IMR-90 (cell line): ENCODE measurements around the gene PLXDC2. TPM values are rescaled to one million over a fixed set of nuclear protein-coding genes. Genes with fewer than 3 reads are reported as not detected.

ENCODE experiments used
- ATAC-seq: fragments of 200-7000 bp; cut with Tn5 transposase; 2 replicates; pipeline ENCODE4 v1.9.1; 2020; ENCODE audit warnings: low read depth, mild to moderate bottlenecking, moderate library complexity
- BruUV-seq: library from RNA; stranded (reverse); fragments of 400-500 nt; replicated peaks from 2 replicates; lab custom pipeline; 2021; lab: Mats Ljungman, UMichigan
- CTCF ChIA-PET: fragments of 300-600 bp; formaldehyde crosslinking; extraction: SDS; loops from one replicate; lab custom pipeline; 2021; ENCODE audit warnings: antibody characterized with exemption; lab: Yijun Ruan, JAX
- POLR2A ChIA-PET: fragments of 300-600 bp; sonication (Branson Sonifier 250); formaldehyde crosslinking; loops from one replicate; lab custom pipeline; 2022; ENCODE audit warnings: antibody characterized with exemption; ENCODE audit not compliant: unreplicated experiment; lab: Charles Lee
- DNase-seq: peaks from one replicate; pipeline ENCODE4 v3.0.0; 2013
- H2AFZ ChIP-seq: replicated peaks from 2 replicates; pipeline ENCODE3; 2013; ENCODE audit warnings: low read length, mild to moderate bottlenecking; ENCODE audit not compliant: poor library complexity
- H2AK5ac ChIP-seq: 2 replicates; pipeline ENCODE4 v1.6.1; 2013; ENCODE audit warnings: low read depth, low read length, inconsistent platforms
- H2AK9ac ChIP-seq: replicated peaks from 2 replicates; pipeline ENCODE3; 2013; ENCODE audit warnings: mild to moderate bottlenecking, low read depth, low read length, moderate library complexity; ENCODE audit not compliant: poor library complexity
- H2BK120ac ChIP-seq: 2 replicates; pipeline ENCODE4 v1.6.1; 2013; ENCODE audit warnings: low read depth, low read length, inconsistent platforms
- H2BK15ac ChIP-seq: 3 replicates; pipeline ENCODE4 v1.6.1; 2013; ENCODE audit warnings: low read depth, low read length, inconsistent platforms
- H2BK20ac ChIP-seq: 2 replicates; pipeline ENCODE4 v1.6.1; 2013; ENCODE audit warnings: low read depth, mild to moderate bottlenecking, inconsistent platforms, low read length, moderate library complexity
- H2BK5ac ChIP-seq: 2 replicates; pipeline ENCODE4 v1.6.1; 2013; ENCODE audit warnings: mild to moderate bottlenecking, low read depth, low read length, inconsistent platforms; ENCODE audit not compliant: poor library complexity, severe bottlenecking
- H3K14ac ChIP-seq: replicated peaks from 2 replicates; pipeline ENCODE4 v1.6.1; 2013; ENCODE audit warnings: low read depth, low read length, inconsistent platforms
- H3K18ac ChIP-seq: 2 replicates; pipeline ENCODE4 v1.6.1; 2013; ENCODE audit warnings: low read depth, low read length, control low read depth
- H3K23ac ChIP-seq: 2 replicates; pipeline ENCODE4 v1.6.1; 2013; ENCODE audit warnings: low read depth, low read length, inconsistent platforms
- H3K27ac ChIP-seq: 2 replicates; pipeline ENCODE4 v1.5.1; 2013; ENCODE audit warnings: mild to moderate bottlenecking, control low read depth, low read length; ENCODE audit not compliant: insufficient read depth
- H3K27me3 ChIP-seq: 2 replicates; pipeline ENCODE4 v1.6.1; 2013; ENCODE audit warnings: low read length; ENCODE audit not compliant: control insufficient read depth, insufficient read depth
- H3K36me3 ChIP-seq: 2 replicates; pipeline ENCODE4 v1.6.1; 2013; ENCODE audit warnings: low read length, mixed read lengths; ENCODE audit not compliant: control insufficient read depth, insufficient read depth
- H3K4ac ChIP-seq: 2 replicates; pipeline ENCODE4 v1.6.1; 2013; ENCODE audit warnings: low read depth, low read length, inconsistent platforms
- H3K4me1 ChIP-seq: 2 replicates; pipeline ENCODE4 v1.6.1; 2013; ENCODE audit warnings: low read length, mixed read lengths; ENCODE audit not compliant: control insufficient read depth, insufficient read depth
- H3K4me2 ChIP-seq: 2 replicates; pipeline ENCODE4 v1.6.1; 2013; ENCODE audit warnings: low read depth, mild to moderate bottlenecking, control low read depth, low read length, moderate library complexity
- H3K4me3 ChIP-seq: 2 replicates; pipeline ENCODE4 v1.5.1; 2013; ENCODE audit warnings: low read depth, mild to moderate bottlenecking, control low read depth, low read length, moderate library complexity; ENCODE audit not compliant: insufficient read depth
- H3K56ac ChIP-seq: 2 replicates; pipeline ENCODE4 v1.6.1; 2013; ENCODE audit warnings: low read length, inconsistent platforms; ENCODE audit not compliant: insufficient read depth; ENCODE audit errors: extremely low read depth
- H3K79me1 ChIP-seq, 2 experiments: 2 replicates each; pipeline ENCODE4 v1.6.1; 2013; ENCODE audit warnings: low read length in 2 of 2, inconsistent platforms in 1 of 2, low read depth in 1 of 2
- H3K9ac ChIP-seq: 2 replicates; pipeline ENCODE4 v1.6.1; 2013; ENCODE audit warnings: low read depth, low read length, control low read depth
- H3K9me1 ChIP-seq: 2 replicates; pipeline ENCODE4 v1.6.1; 2013; ENCODE audit warnings: low read length, inconsistent platforms; ENCODE audit not compliant: insufficient read depth
- H3K9me3 ChIP-seq: 2 replicates; pipeline ENCODE4 v1.6.1; 2013; ENCODE audit warnings: low read length; ENCODE audit not compliant: control insufficient read depth, insufficient read depth
- H4K20me1 ChIP-seq: 2 replicates; pipeline ENCODE4 v1.6.1; 2013; ENCODE audit warnings: low read length, inconsistent platforms; ENCODE audit not compliant: insufficient read depth
- H4K5ac ChIP-seq: 2 replicates; pipeline ENCODE4 v1.6.1; 2013; ENCODE audit warnings: mild to moderate bottlenecking, low read depth, low read length, control low read depth
- H4K8ac ChIP-seq, 2 experiments: 2 replicates each; pipeline ENCODE4 v1.6.1; 2013; ENCODE audit warnings: low read depth in 2 of 2, low read length in 2 of 2, control low read depth in 1 of 2, inconsistent platforms in 1 of 2
- H4K91ac ChIP-seq: 2 replicates; pipeline ENCODE4 v1.6.1; 2013; ENCODE audit warnings: low read depth, low read length, inconsistent platforms; ENCODE audit not compliant: insufficient read depth
- BHLHE40 ChIP-seq: fragments of 150-350 bp; IDR thresholded peaks from 2 replicates; pipeline ENCODE4 v1.6.1; 2016; ENCODE audit warnings: mild to moderate bottlenecking, low read depth, low read length
- CEBPB ChIP-seq: IDR thresholded peaks from 2 replicates; pipeline ENCODE4 v1.6.1; 2012; ENCODE audit warnings: low read depth, low read length, improper control_type of control experiment
- CHD1 ChIP-seq: IDR thresholded peaks from 2 replicates; pipeline ENCODE4 v1.6.1; 2012; ENCODE audit warnings: low read depth, low read length, improper control_type of control experiment
- FOS ChIP-seq: fragments of 150-350 bp; IDR thresholded peaks from 2 replicates; pipeline ENCODE4 v1.6.1; 2016; ENCODE audit warnings: low read depth, low read length
- MAFK ChIP-seq: IDR thresholded peaks from 2 replicates; pipeline ENCODE4 v1.6.1; 2012; ENCODE audit warnings: low read depth, low read length, improper control_type of control experiment
- MAZ ChIP-seq: IDR thresholded peaks from 2 replicates; pipeline ENCODE4 v1.6.1; 2012; ENCODE audit warnings: low read depth, mild to moderate bottlenecking, low read length, improper control_type of control experiment, moderate library complexity, borderline replicate concordance
- MXI1 ChIP-seq: IDR thresholded peaks from 2 replicates; pipeline ENCODE4 v1.6.1; 2012; ENCODE audit warnings: low read depth, mild to moderate bottlenecking, low read length, moderate library complexity, borderline replicate concordance
- NFE2L2 ChIP-seq: fragments of 150-350 bp; IDR thresholded peaks from 2 replicates; pipeline ENCODE4 v1.6.1; 2016; ENCODE audit warnings: low read depth, mild to moderate bottlenecking, low read length
- POLR2A ChIP-seq: IDR thresholded peaks from 2 replicates; pipeline ENCODE4 v1.6.1; 2012; ENCODE audit warnings: mild to moderate bottlenecking, low read depth, low read length
- RAD21 ChIP-seq: IDR thresholded peaks from 2 replicates; pipeline ENCODE4 v1.6.1; 2012; ENCODE audit warnings: low read length, improper control_type of control experiment
- RCOR1 ChIP-seq: IDR thresholded peaks from 2 replicates; pipeline ENCODE4 v1.6.1; 2012; ENCODE audit warnings: mild to moderate bottlenecking, low read length, improper control_type of control experiment; ENCODE audit not compliant: insufficient replicate concordance
- RFX5 ChIP-seq: IDR thresholded peaks from 2 replicates; pipeline ENCODE4 v1.8.0; 2012; ENCODE audit warnings: low read depth, mild to moderate bottlenecking, low read length, moderate library complexity
- SMC3 ChIP-seq: fragments of 150-350 bp; IDR thresholded peaks from 2 replicates; pipeline ENCODE4 v1.6.1; 2016; ENCODE audit warnings: low read depth, mild to moderate bottlenecking, antibody characterized with exemption, low read length, moderate library complexity
- dilution Hi-C: fragments of 300-500 bp; cut with HindIII; formaldehyde crosslinking; loops from one replicate; pipeline ENCODE4 v1.14.3; 2018; ENCODE audit warnings: low sequenced_read_pairs; ENCODE audit not compliant: unreplicated experiment
- in situ Hi-C: fragments of 300-500 bp; cut with MboI; formaldehyde crosslinking; loops from 3 replicates; pipeline ENCODE4 v1.14.3; 2019; ENCODE audit warnings: low sequenced_read_pairs, inconsistent platforms, mixed read lengths
- intact Hi-C: fragments of 100-400 bp; cut with micrococcal nuclease; formaldehyde crosslinking; loops from 2 replicates; pipeline ENCODE4 v1.10.0; 2022
- polyA plus RNA-seq, 3 experiments: library from polyadenylated mRNA; depleted of rRNA; stranded (reverse); fragments of >200 nt; gene quantifications; 2 replicates each; pipeline ENCODE4 v1.2.3, GENCODE V29; 2012; ENCODE audit warnings: low replicate concordance in 1 of 3
- total RNA-seq: library from RNA; depleted of rRNA; stranded (reverse); fragments of >200 nt; gene quantifications from 2 replicates; pipeline ENCODE4 v1.2.3, GENCODE V29; 2012
- TF ChIP-seq, protein P1 (sequence below): fragments of 150-350 bp; IDR thresholded peaks from 2 replicates; pipeline ENCODE4 v1.6.1; 2016; ENCODE audit warnings: low read depth, mild to moderate bottlenecking, low read length, moderate library complexity, borderline replicate concordance
- TF ChIP-seq, protein P2 (sequence below): fragments of 150-350 bp; IDR thresholded peaks from 2 replicates; pipeline ENCODE4 v1.6.1; 2017; ENCODE audit warnings: mild to moderate bottlenecking, antibody characterized with exemption, low read length, low read depth
- TF ChIP-seq, protein P3 (sequence below): conservative IDR thresholded peaks from 2 replicates; pipeline ENCODE4 v1.5.1; 2012; ENCODE audit warnings: mild to moderate bottlenecking, low read depth, low read length, improper control_type of control experiment

Gene PLXDC2
- total and polyA plus RNA-seq, 2 of the 4 experiments (the other 2 are of a cell fraction) = 3.2 to 6.1 TPM

DNA sequence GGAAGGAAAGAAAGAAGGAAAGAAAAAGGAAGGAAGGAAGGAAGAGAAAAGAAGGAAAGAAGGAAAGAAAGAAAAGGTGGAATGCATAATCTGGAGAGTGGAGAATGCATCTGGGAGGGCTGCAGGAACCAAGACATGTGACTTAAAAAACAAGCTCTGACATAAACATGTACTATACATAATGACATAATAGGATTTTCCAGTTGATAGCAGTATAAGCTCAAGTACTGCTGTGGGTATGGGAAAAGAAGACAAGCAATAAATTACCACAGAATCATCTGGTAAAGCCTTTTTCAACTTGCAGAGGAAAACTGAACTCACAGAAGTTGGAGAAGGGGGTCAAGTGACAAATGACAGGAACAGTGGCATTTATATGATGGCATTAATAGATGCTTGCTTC is 345.9 kb downstream of the PLXDC2 start:
- H2AK9ac ChIP-seq = no peak overlapping the region
- H2AFZ ChIP-seq = no peak overlapping the region
- dilution Hi-C loops (no loop called here), intact Hi-C loops (no loop called here), in situ Hi-C loops (no loop called here)
- H3K23ac ChIP-seq = no peak overlapping the region
- ChIA-PET CTCF (no interaction called here), POLR2A (no interaction called here)
- BruUV-seq = no TSS peak
- no peak overlapping the region for H4K91ac ChIP-seq
- no peaks in the 10 kb centered on the region for H3K27me3 ChIP-seq
- H3K14ac ChIP-seq = no peak overlapping the region
- DNase-seq (no peak), ATAC-seq (no peak)
- no peaks in the 10 kb centered on the region for H3K36me3 ChIP-seq
- H4K5ac ChIP-seq = no peak overlapping the region
- no peak overlapping the region for H3K18ac ChIP-seq
- H2AK5ac ChIP-seq = no peak overlapping the region
- TF ChIP-seq MXI1 (no peak), RAD21 (no peak), MAFK (no peak), RFX5 (no peak), RCOR1 (no peak), CEBPB (no peak), BHLHE40 (no peak), NFE2L2 (no peak), MAZ (no peak), FOS (no peak), POLR2A (no peak), CHD1 (no peak), SMC3 (no peak)
- TF ChIP-seq, protein P1, sequence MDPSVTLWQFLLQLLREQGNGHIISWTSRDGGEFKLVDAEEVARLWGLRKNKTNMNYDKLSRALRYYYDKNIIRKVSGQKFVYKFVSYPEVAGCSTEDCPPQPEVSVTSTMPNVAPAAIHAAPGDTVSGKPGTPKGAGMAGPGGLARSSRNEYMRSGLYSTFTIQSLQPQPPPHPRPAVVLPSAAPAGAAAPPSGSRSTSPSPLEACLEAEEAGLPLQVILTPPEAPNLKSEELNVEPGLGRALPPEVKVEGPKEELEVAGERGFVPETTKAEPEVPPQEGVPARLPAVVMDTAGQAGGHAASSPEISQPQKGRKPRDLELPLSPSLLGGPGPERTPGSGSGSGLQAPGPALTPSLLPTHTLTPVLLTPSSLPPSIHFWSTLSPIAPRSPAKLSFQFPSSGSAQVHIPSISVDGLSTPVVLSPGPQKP = no peak
- TF ChIP-seq, protein P2, sequence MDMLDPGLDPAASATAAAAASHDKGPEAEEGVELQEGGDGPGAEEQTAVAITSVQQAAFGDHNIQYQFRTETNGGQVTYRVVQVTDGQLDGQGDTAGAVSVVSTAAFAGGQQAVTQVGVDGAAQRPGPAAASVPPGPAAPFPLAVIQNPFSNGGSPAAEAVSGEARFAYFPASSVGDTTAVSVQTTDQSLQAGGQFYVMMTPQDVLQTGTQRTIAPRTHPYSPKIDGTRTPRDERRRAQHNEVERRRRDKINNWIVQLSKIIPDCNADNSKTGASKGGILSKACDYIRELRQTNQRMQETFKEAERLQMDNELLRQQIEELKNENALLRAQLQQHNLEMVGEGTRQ = no peak
- TF ChIP-seq, protein P3, sequence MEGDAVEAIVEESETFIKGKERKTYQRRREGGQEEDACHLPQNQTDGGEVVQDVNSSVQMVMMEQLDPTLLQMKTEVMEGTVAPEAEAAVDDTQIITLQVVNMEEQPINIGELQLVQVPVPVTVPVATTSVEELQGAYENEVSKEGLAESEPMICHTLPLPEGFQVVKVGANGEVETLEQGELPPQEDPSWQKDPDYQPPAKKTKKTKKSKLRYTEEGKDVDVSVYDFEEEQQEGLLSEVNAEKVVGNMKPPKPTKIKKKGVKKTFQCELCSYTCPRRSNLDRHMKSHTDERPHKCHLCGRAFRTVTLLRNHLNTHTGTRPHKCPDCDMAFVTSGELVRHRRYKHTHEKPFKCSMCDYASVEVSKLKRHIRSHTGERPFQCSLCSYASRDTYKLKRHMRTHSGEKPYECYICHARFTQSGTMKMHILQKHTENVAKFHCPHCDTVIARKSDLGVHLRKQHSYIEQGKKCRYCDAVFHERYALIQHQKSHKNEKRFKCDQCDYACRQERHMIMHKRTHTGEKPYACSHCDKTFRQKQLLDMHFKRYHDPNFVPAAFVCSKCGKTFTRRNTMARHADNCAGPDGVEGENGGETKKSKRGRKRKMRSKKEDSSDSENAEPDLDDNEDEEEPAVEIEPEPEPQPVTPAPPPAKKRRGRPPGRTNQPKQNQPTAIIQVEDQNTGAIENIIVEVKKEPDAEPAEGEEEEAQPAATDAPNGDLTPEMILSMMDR = no peak
- H3K56ac ChIP-seq = no peak overlapping the region
- H2BK15ac ChIP-seq = no peak overlapping the region
- H3K9me1 ChIP-seq = no peaks in the 10 kb centered on the region
- H3K4me2 ChIP-seq = no peak overlapping the region
- H3K4ac ChIP-seq = no peak overlapping the region
- H3K9me3 ChIP-seq = no peaks in the 10 kb centered on the region
- no peaks in the 10 kb centered on the region for H3K4me1 ChIP-seq
- no peak overlapping the region for H2BK120ac ChIP-seq
- H2BK20ac ChIP-seq = no peak overlapping the region
- H3K79me1 ChIP-seq = no peaks in the 10 kb centered on the region
- H3K4me3 ChIP-seq = no peak overlapping the region
- H4K8ac ChIP-seq = no peak overlapping the region
- H3K27ac ChIP-seq = no peak overlapping the region
- no peaks in the 10 kb centered on the region for H4K20me1 ChIP-seq
- no peak overlapping the region for H3K9ac ChIP-seq
- no peak overlapping the region for H2BK5ac ChIP-seq
